HepG2 (cell line): ENCODE measurements around the gene MGMT. TPM values are rescaled to one million over a fixed set of nuclear protein-coding genes. Genes with fewer than 3 reads are reported as not detected.
A peak's percentile ranks its signal among the peaks of the same experiment; 100 is the strongest.

Experiments used
- ATAC-seq: fragments of 200-7000 bp; cut with Tn5 transposase; 3 replicates; pipeline ENCODE4 v1.9.1; 2020; ENCODE audit warnings: mild to moderate bottlenecking, moderate library complexity
- BruUV-seq: library from RNA; stranded (reverse); fragments of 400-500 nt; replicated peaks from 2 replicates; lab custom pipeline; 2021; lab: Mats Ljungman, UMichigan
- CTCF ChIA-PET: fragments of 300-600 bp; formaldehyde crosslinking; extraction: SDS; loops from one replicate; lab custom pipeline; 2021; ENCODE audit warnings: low total read pairs, inconsistent platforms, low intra/inter-chr PET ratio; lab: Yijun Ruan, JAX
- POLR2A ChIA-PET: fragments of 350-600 bp; sonication (Branson Sonifier 250); formaldehyde crosslinking; loops from one replicate; lab custom pipeline; 2020; ENCODE audit warnings: antibody characterized with exemption, inconsistent platforms; lab: Yijun Ruan, JAX
- DNase-seq: peaks from one replicate; pipeline ENCODE4 v3.0.0-alpha.2; 2015; ENCODE audit warnings: low spot score
- FAIRE-seq: peaks from 3 replicates; lab custom pipeline; 2011; peaks lifted over from hg19 to GRCh38; lab: Jason Lieb, UNC
- H2AFZ ChIP-seq: one replicate; pipeline ENCODE4 v1.6.1; 2011; ENCODE audit warnings: low read length, inconsistent platforms
- H3K27ac ChIP-seq: fragments of 300-600 bp; 3 replicates; pipeline ENCODE4 v1.8.0; 2011; ENCODE audit warnings: mixed run types, mild to moderate bottlenecking, mixed read lengths, low read length, inconsistent platforms; ENCODE audit not compliant: insufficient read depth; ENCODE audit errors: extremely low read length
- H3K27me3 ChIP-seq, 2 experiments: fragments of 200-600 bp in 1 of 2; 2 replicates in 1 of 2; 3 replicates in 1 of 2; pipeline versions ENCODE4 v1.6.0 to v1.8.0; 2011; ENCODE audit warnings: low read length in 2 of 2, mild to moderate bottlenecking in 2 of 2, moderate library complexity in 2 of 2, inconsistent platforms in 1 of 2; ENCODE audit not compliant: insufficient read depth in 2 of 2, control insufficient read depth in 1 of 2
- H3K36me3 ChIP-seq, 2 experiments: fragments of 200-600 bp in 1 of 2; replicated peaks in 1 of 2; 2 replicates in 1 of 2; 3 replicates in 1 of 2; pipeline versions ENCODE4 v1.5.1 to v1.8.0; 2011; ENCODE audit warnings: low read length in 2 of 2, inconsistent platforms in 1 of 2; ENCODE audit not compliant: insufficient read depth in 2 of 2, control insufficient read depth in 1 of 2
- H3K4me1 ChIP-seq: 2 replicates; pipeline ENCODE4 v1.5.1; 2012; ENCODE audit warnings: low read length, inconsistent platforms; ENCODE audit not compliant: insufficient read depth
- H3K4me2 ChIP-seq: 2 replicates; pipeline ENCODE4 v1.6.0; 2011; ENCODE audit warnings: low read depth, low read length, inconsistent platforms
- H3K4me3 ChIP-seq, 3 experiments: fragments of 200-600 bp in 1 of 3; sonication (generic), shearing (Covaris generic) in 1 of 3; replicated peaks in 1 of 3; 2 replicates each; pipeline ENCODE4 v1.5.1; 2011 to 2016; ENCODE audit warnings: low read length in 3 of 3, inconsistent platforms in 2 of 3, low read depth in 2 of 3, mild to moderate bottlenecking in 2 of 3, control low read depth in 1 of 3, mixed read lengths in 1 of 3; ENCODE audit not compliant: insufficient read depth in 1 of 3
- H3K79me2 ChIP-seq: one replicate; pipeline ENCODE4 v1.6.1; 2011; ENCODE audit warnings: low read length, inconsistent platforms; ENCODE audit not compliant: insufficient read depth
- H3K9ac ChIP-seq: 2 replicates; pipeline ENCODE4 v1.6.0; 2011; ENCODE audit warnings: mild to moderate bottlenecking, low read depth, low read length, inconsistent platforms; ENCODE audit not compliant: insufficient read depth
- H3K9me3 ChIP-seq: 2 replicates; pipeline ENCODE4 v1.5.1; 2012; ENCODE audit warnings: mild to moderate bottlenecking, low read length
- H4K20me1 ChIP-seq: 2 replicates; pipeline ENCODE4 v1.6.0; 2011; ENCODE audit warnings: inconsistent platforms, mild to moderate bottlenecking, low read length, moderate library complexity; ENCODE audit not compliant: insufficient read depth
- NR1H2 ChIP-seq: sonication (generic); formaldehyde crosslinking; IDR thresholded peaks from 2 replicates; pipeline ENCODE4 v1.8.1; 2022; ENCODE audit warnings: low read depth, missing genetic modification reagents, borderline replicate concordance
- RAD51 ChIP-seq: fragments of 450-650 bp; IDR thresholded peaks from 2 replicates; pipeline ENCODE4 v1.6.1; 2016; ENCODE audit warnings: borderline replicate concordance
- YY1 ChIP-seq: IDR thresholded peaks from 2 replicates; pipeline ENCODE4 v1.6.1; 2011; ENCODE audit warnings: low read length, low read depth, moderate library complexity, mild to moderate bottlenecking; ENCODE audit not compliant: insufficient read depth, insufficient replicate concordance
- ZNF232 ChIP-seq: sonication (generic); formaldehyde crosslinking; IDR thresholded peaks from 2 replicates; pipeline ENCODE4 v1.4.0; 2020; ENCODE audit warnings: missing genetic modification reagents, borderline replicate concordance
- ZNF251 ChIP-seq: sonication (generic); formaldehyde crosslinking; IDR thresholded peaks from 2 replicates; pipeline ENCODE4 v1.9.0; 2021; ENCODE audit warnings: mild to moderate bottlenecking, missing genetic modification reagents
- ZNF460 ChIP-seq: sonication (generic); formaldehyde crosslinking; IDR thresholded peaks from 2 replicates; pipeline ENCODE4 v1.5.1; 2020; ENCODE audit warnings: missing genetic modification reagents, mild to moderate bottlenecking, borderline replicate concordance
- ZNF7 ChIP-seq: IDR thresholded peaks from 2 replicates; pipeline ENCODE4 v1.6.1; 2016; ENCODE audit warnings: missing biosample characterization, missing genetic modification reagents
- WGBS: methylation state at CpG from one replicate; pipeline ENCODE4 v1.1.6; 2017; ENCODE audit warnings: low lambda C conversion rate; 5-methylcytosine and 5-hydroxymethylcytosine counted together
- in situ Hi-C: cut with HindIII; loops from 2 replicates; pipeline ENCODE4 v1.10.0; 2017; ENCODE audit warnings: low pct_unique_long_range_greater_than_20kb; ENCODE audit not compliant: extremely low pct_ligation_motif_present
- intact Hi-C: fragments of 100-400 bp; cut with micrococcal nuclease; formaldehyde crosslinking; loops from one replicate; pipeline ENCODE4 v1.10.0; 2022; ENCODE audit not compliant: unreplicated experiment
- polyA plus RNA-seq, 8 experiments: library from polyadenylated mRNA; depleted of rRNA in 3 of 8; stranded (reverse) in 7 of 8; unstranded in 1 of 8; fragments of >200 nt; fragmentation: Illumina TruSeq in 4 of 8; extraction: Trizol in 4 of 8; gene quantifications; 2 replicates each; pipeline versions ENCODE4 v1.2.1 to v1.2.3, GENCODE V29; 2011 to 2016; ENCODE audit warnings: low read depth in 4 of 8, missing spikeins in 1 of 8, mixed read lengths in 1 of 8; ENCODE audit not compliant: insufficient read depth in 1 of 8
- total RNA-seq, 5 experiments: library from RNA; depleted of rRNA; stranded (reverse); fragments of >200 nt; fragmentation: Illumina TruSeq; extraction: Trizol; gene quantifications; 2 replicates each; pipeline ENCODE4 v1.2.3, GENCODE V29; 2016; ENCODE audit warnings: low read depth in 1 of 5

Gene MGMT
- total and polyA plus RNA-seq, 2 of the 13 experiments (the other 11 are each of a cell fraction or from before 2014, with no cell fraction given), result 12.0 to 19.5 TPM

DNA sequence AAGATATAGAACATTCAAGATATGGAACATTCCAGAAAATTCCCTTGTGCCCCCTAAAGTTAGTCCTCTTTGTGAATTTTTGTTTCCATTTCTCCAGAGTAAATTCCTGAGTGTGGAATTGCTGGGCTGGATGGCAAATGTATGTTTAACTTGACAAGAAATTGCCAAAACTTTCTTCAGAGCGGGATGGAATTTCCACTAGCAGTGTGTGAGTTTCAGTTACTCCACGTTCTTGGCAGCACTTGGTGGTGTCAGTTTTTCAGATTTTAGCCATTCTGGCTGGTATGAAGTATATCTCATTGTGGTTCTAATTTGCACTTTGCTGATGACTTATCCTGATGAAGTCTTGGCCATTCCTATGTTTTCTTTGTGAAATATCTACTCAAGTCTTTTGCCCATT, 71.2 kb downstream of the MGMT start:
- in situ Hi-C loops (no loop called here), intact Hi-C loops (no loop called here)
- WGBS, result 73% methylated on average over 2 of the region's 2 CpGs
- Histone ChIP-seq H4K20me1 (no peaks in the 10 kb centered on the region), H3K27me3 (no peaks in the 10 kb centered on the region), H2AFZ (no peak overlapping the region), H3K27ac (no peak overlapping the region), H3K9me3 (no peaks in the 10 kb centered on the region; the same call in 1 of the 2 replicates), H3K4me3 (no peak overlapping the region), H3K79me2 (no peaks in the 10 kb centered on the region), H3K4me2 (no peak overlapping the region), H3K9ac (no peak overlapping the region), H3K36me3 (no peaks in the 10 kb centered on the region), H3K4me1 (no peaks in the 10 kb centered on the region)
- BruUV-seq, result no TSS peak
- ChIA-PET POLR2A (no interaction called here), CTCF (no interaction called here)
- TF ChIP-seq ZNF251 (CRISPR knock-in tag), result no peak
- TF ChIP-seq ZNF7 (CRISPR knock-in tag), result peak; percentile 65
- no peak for FAIRE-seq
- no peak for ATAC-seq
- no peak for DNase-seq

GRCh38 chr10:129541200-129541599, 74.2 kb downstream of the MGMT start:
- no peak overlapping the region for H3K4me3 ChIP-seq
- ChIA-PET POLR2A (no interaction called here), CTCF (no interaction called here)
- 82% methylated on average over 9 of the region's 9 CpGs for WGBS
- H3K9ac ChIP-seq, result no peak overlapping the region
- no peak for ATAC-seq
- TF ChIP-seq RAD51, result no peak
- no peak for TF ChIP-seq YY1
- TF ChIP-seq ZNF460 (CRISPR knock-in tag), result no peak
- no peak for TF ChIP-seq NR1H2 (CRISPR knock-in tag)
- no peak for TF ChIP-seq ZNF232
- H3K79me2 ChIP-seq, result no peaks in the 10 kb centered on the region
- H3K36me3 ChIP-seq, result no peaks in the 10 kb centered on the region
- intact Hi-C loops, result no loop called here
- H2AFZ ChIP-seq, result no peak overlapping the region
- no peaks in the 10 kb centered on the region for H3K27me3 ChIP-seq
- in situ Hi-C loops, result no loop called here
- no peaks in the 10 kb centered on the region for H3K4me1 ChIP-seq
- H4K20me1 ChIP-seq, result no peaks in the 10 kb centered on the region
- no peak overlapping the region for H3K27ac ChIP-seq
- no TSS peak for BruUV-seq
- DNase-seq, result no peak
- no peak for FAIRE-seq
- no peaks in the 10 kb centered on the region for H3K9me3 ChIP-seq
- no peak overlapping the region for H3K4me2 ChIP-seq
